HepG2 (cell line): ENCODE measurements around the gene MAPRE3. TPM values are rescaled to one million over a fixed set of nuclear protein-coding genes. Genes with fewer than 3 reads are reported as not detected.
A peak's percentile ranks its signal among the peaks of the same experiment; 100 is the strongest.

Source experiments
- AGO1 ChIP-seq: fragments of 200-400 bp; formaldehyde crosslinking; IDR thresholded peaks from 2 replicates; pipeline ENCODE4 v1.6.1; 2017; ENCODE audit warnings: mild to moderate bottlenecking, low read depth, low read length, moderate library complexity; ENCODE audit not compliant: poor library complexity, severe bottlenecking
- CREM ChIP-seq, 2 experiments: sonication (generic) in 1 of 2; formaldehyde crosslinking in 1 of 2; IDR thresholded peaks; 2 replicates each; pipeline versions ENCODE4 v1.4.0 to v1.6.1; 2016 to 2020; ENCODE audit warnings: antibody characterized with exemption in 1 of 2, mild to moderate bottlenecking in 1 of 2, missing genetic modification reagents in 1 of 2
- HNF4G ChIP-seq, 2 experiments: sonication (generic) in 1 of 2; formaldehyde crosslinking in 1 of 2; IDR thresholded peaks; 2 replicates each; pipeline versions ENCODE4 v1.4.0 to v1.6.1; 2011 to 2020; ENCODE audit warnings: borderline replicate concordance in 2 of 2, low read depth in 2 of 2, mild to moderate bottlenecking in 2 of 2, low read length in 1 of 2, missing genetic modification reagents in 1 of 2, moderate library complexity in 1 of 2
- JUNB ChIP-seq: sonication (generic); formaldehyde crosslinking; IDR thresholded peaks from 2 replicates; pipeline ENCODE4 v1.8.0; 2022; ENCODE audit warnings: missing genetic modification reagents, mild to moderate bottlenecking, borderline replicate concordance
- SALL2 ChIP-seq: sonication (generic); formaldehyde crosslinking; IDR thresholded peaks from 2 replicates; pipeline ENCODE4 v1.8.1; 2023; ENCODE audit warnings: mild to moderate bottlenecking, missing genetic modification reagents, inconsistent platforms
- ZNF441 ChIP-seq: sonication (generic); formaldehyde crosslinking; IDR thresholded peaks from 2 replicates; pipeline ENCODE4 v1.7.0; 2021; ENCODE audit warnings: missing genetic modification reagents, borderline replicate concordance
- ZNF484 ChIP-seq: sonication (generic); formaldehyde crosslinking; IDR thresholded peaks from 2 replicates; pipeline ENCODE4 v1.5.1; 2020; ENCODE audit warnings: mild to moderate bottlenecking, low read depth, missing genetic modification reagents, borderline replicate concordance
- ZNF782 ChIP-seq: sonication (generic); formaldehyde crosslinking; IDR thresholded peaks from 2 replicates; pipeline ENCODE4 v1.4.0; 2020; ENCODE audit warnings: missing genetic modification reagents, mild to moderate bottlenecking, borderline replicate concordance
- polyA plus RNA-seq, 8 experiments: library from polyadenylated mRNA; depleted of rRNA in 3 of 8; stranded (reverse) in 7 of 8; unstranded in 1 of 8; fragments of >200 nt; fragmentation: Illumina TruSeq in 4 of 8; extraction: Trizol in 4 of 8; gene quantifications; 2 replicates each; pipeline versions ENCODE4 v1.2.1 to v1.2.3, GENCODE V29; 2011 to 2016; ENCODE audit warnings: low read depth in 4 of 8, missing spikeins in 1 of 8, mixed read lengths in 1 of 8; ENCODE audit not compliant: insufficient read depth in 1 of 8
- total RNA-seq, 5 experiments: library from RNA; depleted of rRNA; stranded (reverse); fragments of >200 nt; fragmentation: Illumina TruSeq; extraction: Trizol; gene quantifications; 2 replicates each; pipeline ENCODE4 v1.2.3, GENCODE V29; 2016; ENCODE audit warnings: low read depth in 1 of 5
- TF ChIP-seq, protein P1 (sequence below): sonication (generic); formaldehyde crosslinking; IDR thresholded peaks from 2 replicates; pipeline ENCODE4 v1.5.1; 2020; ENCODE audit warnings: mild to moderate bottlenecking, missing genetic modification reagents, moderate library complexity
- TF ChIP-seq, protein P2 (sequence below): sonication (generic); formaldehyde crosslinking; IDR thresholded peaks from 2 replicates; pipeline ENCODE4 v1.5.0; 2020; ENCODE audit warnings: missing genetic modification reagents
- TF ChIP-seq, protein P3 (sequence below): IDR thresholded peaks from 2 replicates; pipeline ENCODE4 v1.6.1; 2016
- TF ChIP-seq, protein P4 (sequence below): sonication (generic); formaldehyde crosslinking; IDR thresholded peaks from 2 replicates; pipeline ENCODE4 v1.8.1; 2022; ENCODE audit warnings: low read depth, mild to moderate bottlenecking, missing genetic modification reagents
- TF ChIP-seq, protein P5 (sequence below): sonication (generic); formaldehyde crosslinking; IDR thresholded peaks from 2 replicates; pipeline ENCODE4 v1.8.0; 2022; ENCODE audit warnings: low read depth, missing genetic modification reagents

MAPRE3 gene
- total and polyA plus RNA-seq, 2 of the 13 experiments (the other 11 are each of a cell fraction or from before 2014, with no cell fraction given) = 0.31 to 0.91 TPM

DNA sequence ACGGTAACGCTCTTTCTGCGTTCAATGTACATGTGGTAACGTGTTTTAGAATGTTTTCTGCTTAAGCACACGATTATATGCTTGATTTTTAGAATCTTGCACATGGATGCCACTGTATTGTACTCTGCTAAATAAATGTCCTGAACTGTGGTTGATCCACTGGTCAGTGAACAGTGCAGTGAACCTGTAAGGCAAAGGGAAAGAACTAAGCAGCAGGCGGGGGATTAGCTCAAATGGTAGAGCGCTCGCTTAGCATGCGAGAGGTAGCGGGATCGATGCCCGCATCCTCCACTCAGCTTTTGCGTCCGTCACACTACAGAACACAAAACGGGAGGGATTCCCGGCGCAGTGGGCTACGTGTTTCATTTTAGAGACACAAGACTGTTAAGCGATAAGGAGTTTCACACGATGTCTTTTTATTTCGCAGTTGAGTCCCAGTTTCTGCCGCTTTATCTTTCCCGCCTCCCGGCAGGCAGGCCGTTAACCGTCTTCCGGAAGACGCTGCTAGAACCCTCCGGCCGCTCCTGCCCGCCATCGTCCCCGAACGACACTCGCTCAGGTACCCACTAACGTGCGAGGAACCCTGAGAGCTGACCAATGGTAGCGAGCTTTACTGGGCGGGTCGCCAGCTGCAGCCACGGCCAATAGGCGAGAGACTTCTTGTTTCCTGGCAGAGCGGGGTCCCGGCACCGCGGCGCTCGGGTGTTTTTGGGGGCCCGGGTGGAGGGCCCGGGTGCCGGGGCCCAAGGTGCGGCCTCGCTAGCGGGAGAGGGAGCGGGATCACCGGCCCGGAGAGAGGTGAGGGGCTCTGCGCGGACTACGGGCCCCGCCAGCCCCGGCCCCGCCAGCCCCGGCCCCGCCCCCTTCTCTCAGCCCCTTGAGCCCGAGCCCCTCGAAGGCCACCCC is 80.8 kb downstream of the MAPRE3 start, which contains the start of gene AGBL5 (continued):
- TF ChIP-seq, protein P1, sequence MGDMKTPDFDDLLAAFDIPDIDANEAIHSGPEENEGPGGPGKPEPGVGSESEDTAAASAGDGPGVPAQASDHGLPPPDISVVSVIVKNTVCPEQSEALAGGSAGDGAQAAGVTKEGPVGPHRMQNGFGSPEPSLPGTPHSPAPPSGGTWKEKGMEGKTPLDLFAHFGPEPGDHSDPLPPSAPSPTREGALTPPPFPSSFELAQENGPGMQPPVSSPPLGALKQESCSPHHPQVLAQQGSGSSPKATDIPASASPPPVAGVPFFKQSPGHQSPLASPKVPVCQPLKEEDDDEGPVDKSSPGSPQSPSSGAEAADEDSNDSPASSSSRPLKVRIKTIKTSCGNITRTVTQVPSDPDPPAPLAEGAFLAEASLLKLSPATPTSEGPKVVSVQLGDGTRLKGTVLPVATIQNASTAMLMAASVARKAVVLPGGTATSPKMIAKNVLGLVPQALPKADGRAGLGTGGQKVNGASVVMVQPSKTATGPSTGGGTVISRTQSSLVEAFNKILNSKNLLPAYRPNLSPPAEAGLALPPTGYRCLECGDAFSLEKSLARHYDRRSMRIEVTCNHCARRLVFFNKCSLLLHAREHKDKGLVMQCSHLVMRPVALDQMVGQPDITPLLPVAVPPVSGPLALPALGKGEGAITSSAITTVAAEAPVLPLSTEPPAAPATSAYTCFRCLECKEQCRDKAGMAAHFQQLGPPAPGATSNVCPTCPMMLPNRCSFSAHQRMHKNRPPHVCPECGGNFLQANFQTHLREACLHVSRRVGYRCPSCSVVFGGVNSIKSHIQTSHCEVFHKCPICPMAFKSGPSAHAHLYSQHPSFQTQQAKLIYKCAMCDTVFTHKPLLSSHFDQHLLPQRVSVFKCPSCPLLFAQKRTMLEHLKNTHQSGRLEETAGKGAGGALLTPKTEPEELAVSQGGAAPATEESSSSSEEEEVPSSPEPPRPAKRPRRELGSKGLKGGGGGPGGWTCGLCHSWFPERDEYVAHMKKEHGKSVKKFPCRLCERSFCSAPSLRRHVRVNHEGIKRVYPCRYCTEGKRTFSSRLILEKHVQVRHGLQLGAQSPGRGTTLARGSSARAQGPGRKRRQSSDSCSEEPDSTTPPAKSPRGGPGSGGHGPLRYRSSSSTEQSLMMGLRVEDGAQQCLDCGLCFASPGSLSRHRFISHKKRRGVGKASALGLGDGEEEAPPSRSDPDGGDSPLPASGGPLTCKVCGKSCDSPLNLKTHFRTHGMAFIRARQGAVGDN = peak; percentile 99
- TF ChIP-seq JUNB (CRISPR knock-in tag) = peak; percentile 85; the same call in 1 of the 2 replicates
- TF ChIP-seq ZNF441 = peak; percentile 92; the same call in 1 of the 2 replicates
- TF ChIP-seq, protein P2, sequence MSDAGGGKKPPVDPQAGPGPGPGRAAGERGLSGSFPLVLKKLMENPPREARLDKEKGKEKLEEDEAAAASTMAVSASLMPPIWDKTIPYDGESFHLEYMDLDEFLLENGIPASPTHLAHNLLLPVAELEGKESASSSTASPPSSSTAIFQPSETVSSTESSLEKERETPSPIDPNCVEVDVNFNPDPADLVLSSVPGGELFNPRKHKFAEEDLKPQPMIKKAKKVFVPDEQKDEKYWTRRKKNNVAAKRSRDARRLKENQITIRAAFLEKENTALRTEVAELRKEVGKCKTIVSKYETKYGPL (CRISPR knock-in tag) = peak; percentile 89
- peak; percentile 97 for TF ChIP-seq ZNF782 (CRISPR knock-in tag)
- TF ChIP-seq SALL2 (CRISPR knock-in tag) = peak; percentile 90
- TF ChIP-seq, protein P3, sequence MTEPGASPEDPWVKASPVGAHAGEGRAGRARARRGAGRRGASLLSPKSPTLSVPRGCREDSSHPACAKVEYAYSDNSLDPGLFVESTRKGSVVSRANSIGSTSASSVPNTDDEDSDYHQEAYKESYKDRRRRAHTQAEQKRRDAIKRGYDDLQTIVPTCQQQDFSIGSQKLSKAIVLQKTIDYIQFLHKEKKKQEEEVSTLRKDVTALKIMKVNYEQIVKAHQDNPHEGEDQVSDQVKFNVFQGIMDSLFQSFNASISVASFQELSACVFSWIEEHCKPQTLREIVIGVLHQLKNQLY (CRISPR knock-in tag) = peak; percentile 71
- TF ChIP-seq, protein P4, sequence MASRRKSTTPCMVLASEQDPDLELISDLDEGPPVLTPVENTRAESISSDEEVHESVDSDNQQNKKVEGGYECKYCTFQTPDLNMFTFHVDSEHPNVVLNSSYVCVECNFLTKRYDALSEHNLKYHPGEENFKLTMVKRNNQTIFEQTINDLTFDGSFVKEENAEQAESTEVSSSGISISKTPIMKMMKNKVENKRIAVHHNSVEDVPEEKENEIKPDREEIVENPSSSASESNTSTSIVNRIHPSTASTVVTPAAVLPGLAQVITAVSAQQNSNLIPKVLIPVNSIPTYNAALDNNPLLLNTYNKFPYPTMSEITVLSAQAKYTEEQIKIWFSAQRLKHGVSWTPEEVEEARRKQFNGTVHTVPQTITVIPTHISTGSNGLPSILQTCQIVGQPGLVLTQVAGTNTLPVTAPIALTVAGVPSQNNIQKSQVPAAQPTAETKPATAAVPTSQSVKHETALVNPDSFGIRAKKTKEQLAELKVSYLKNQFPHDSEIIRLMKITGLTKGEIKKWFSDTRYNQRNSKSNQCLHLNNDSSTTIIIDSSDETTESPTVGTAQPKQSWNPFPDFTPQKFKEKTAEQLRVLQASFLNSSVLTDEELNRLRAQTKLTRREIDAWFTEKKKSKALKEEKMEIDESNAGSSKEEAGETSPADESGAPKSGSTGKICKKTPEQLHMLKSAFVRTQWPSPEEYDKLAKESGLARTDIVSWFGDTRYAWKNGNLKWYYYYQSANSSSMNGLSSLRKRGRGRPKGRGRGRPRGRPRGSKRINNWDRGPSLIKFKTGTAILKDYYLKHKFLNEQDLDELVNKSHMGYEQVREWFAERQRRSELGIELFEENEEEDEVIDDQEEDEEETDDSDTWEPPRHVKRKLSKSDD = peak; percentile 8; the same call in 1 of the 2 replicates
- TF ChIP-seq, protein P5, sequence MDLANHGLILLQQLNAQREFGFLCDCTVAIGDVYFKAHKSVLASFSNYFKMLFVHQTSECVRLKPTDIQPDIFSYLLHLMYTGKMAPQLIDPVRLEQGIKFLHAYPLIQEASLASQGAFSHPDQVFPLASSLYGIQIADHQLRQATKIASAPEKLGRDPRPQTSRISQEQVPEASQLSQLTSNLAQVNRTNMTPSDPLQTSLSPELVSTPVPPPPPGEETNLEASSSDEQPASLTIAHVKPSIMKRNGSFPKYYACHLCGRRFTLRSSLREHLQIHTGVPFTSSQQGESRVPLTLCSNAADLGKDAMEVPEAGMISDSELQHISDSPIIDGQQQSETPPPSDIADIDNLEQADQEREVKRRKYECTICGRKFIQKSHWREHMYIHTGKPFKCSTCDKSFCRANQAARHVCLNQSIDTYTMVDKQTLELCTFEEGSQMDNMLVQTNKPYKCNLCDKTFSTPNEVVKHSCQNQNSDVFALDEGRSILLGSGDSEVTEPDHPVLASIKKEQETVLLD = peak; percentile 73; the same call in 1 of the 2 replicates
- no peak; the same call in 1 of the 2 replicates for TF ChIP-seq CREM (IDR thresholded peaks at IDR 0.05)
- TF ChIP-seq CREM (CRISPR knock-in tag; IDR thresholded peaks at IDR 0.05) = no peak
- TF ChIP-seq ZNF484 (CRISPR knock-in tag) = 0 out of 2 replicates have a peak, but pooled peaks have one; percentile 2
- TF ChIP-seq AGO1 = no peak
- TF ChIP-seq HNF4G (IDR thresholded peaks at IDR 0.05; ENCODE audit: borderline replicate concordance, low read depth, low read length) = no peak
- peak; percentile 52; the same call in 1 of the 2 replicates for TF ChIP-seq HNF4G (CRISPR knock-in tag; IDR thresholded peaks at IDR 0.05; ENCODE audit: borderline replicate concordance, low read depth)
